Adrenal gland (tissue), 12 donors: Measurements from ENCODE around the gene ALDH5A1. TPM values are rescaled to one million over a fixed set of nuclear protein-coding genes. Genes with fewer than 3 reads are reported as not detected.

Source experiments
- DNase-seq, 7 donors: peaks; one replicate each; pipeline ENCODE4 v3.0.0-alpha.2; 2019 to 2020
- H3K27ac ChIP-seq, 5 donors: fragments of 200-600 bp; sonication (generic) in 4 of 5; 1 replicate in 3 of 5; 2 replicates in 2 of 5; pipeline versions ENCODE4 v1.5.1 to v1.8.0; 2016 to 2020; ENCODE audit warnings: mild to moderate bottlenecking in 1 of 5
- H3K27me3 ChIP-seq: fragments of 200-600 bp; 2 replicates; pipeline ENCODE4 v1.8.0; 2021
- H3K36me3 ChIP-seq, 2 donors: fragments of 200-600 bp; replicated peaks in 1 of 2; 1 replicate in 1 of 2; 2 replicates in 1 of 2; pipeline versions ENCODE4 v1.5.1 to v1.8.0; 2018 to 2022
- H3K4me1 ChIP-seq, 2 donors: fragments of 200-600 bp; replicated peaks in 1 of 2; 1 replicate in 1 of 2; 2 replicates in 1 of 2; pipeline versions ENCODE4 v1.5.1 to v1.8.0; 2018 to 2021
- H3K4me3 ChIP-seq, 4 donors: fragments of 200-600 bp; sonication (generic) in 3 of 4; one replicate each; pipeline ENCODE4 v1.5.1; 2016 to 2018
- H3K9me3 ChIP-seq, 3 donors: fragments of 200-600 bp; sonication (generic) in 1 of 3; replicated peaks in 1 of 3; 1 replicate in 2 of 3; 2 replicates in 1 of 3; pipeline versions ENCODE4 v1.5.1 to v1.8.0; 2016 to 2021
- POLR2A ChIP-seq, 2 donors: fragments of 450-650 bp; IDR thresholded peaks; one replicate each; pipeline ENCODE4 v1.6.1; 2017; ENCODE audit warnings: antibody characterized with exemption in 2 of 2, mild to moderate bottlenecking in 2 of 2, moderate library complexity in 1 of 2
- WGBS, 4 donors: extraction: QIAGEN DNeasy Blood & Tissue Kit in 2 of 4; methylation state at CpG; one replicate each; pipeline versions ENCODE4 v1.1.5 to v1.1.7; 2013 to 2017; 5-methylcytosine and 5-hydroxymethylcytosine counted together
- intact Hi-C, 2 donors: fragments of 100-400 bp; cut with DNase I; formaldehyde crosslinking; loops; one replicate each; pipeline versions ENCODE4 v1.14.1 to v1.15.0; 2022 to 2023
- polyA plus RNA-seq, 3 donors: library from polyadenylated mRNA; stranded (reverse); fragments of 200-250 nt in 2 of 3; fragments of 350-450 nt in 1 of 3; fragmentation: Illumina TruSeq in 1 of 3; extraction: RNeasy Lipid Tissue Mini Kit (QIAGEN cat#74804) in 1 of 3; gene quantifications; one replicate each; pipeline ENCODE4 v1.2.3, GENCODE V29; 2013 to 2014
- total RNA-seq, 9 donors: library from RNA; depleted of rRNA in 4 of 9; stranded (reverse); fragments of >200 nt in 4 of 9; fragments of 120-200 nt in 1 of 9; fragmentation: NEBNext Ultra II Directional in 1 of 9; extraction: Animal tissue kit (Norgen Biotek cat#: 25700) in 1 of 9; gene quantifications; one replicate each; pipeline versions ENCODE4 v1.1.0 to v1.2.4, GENCODE V29; 2013 to 2023
- TF ChIP-seq, protein P1 (sequence below), 6 experiments: fragments of 450-650 bp in 4 of 6; fragments of 200-600 bp in 2 of 6; sonication (generic) in 1 of 6; IDR thresholded peaks; 1 replicate in 5 of 6; 2 replicates in 1 of 6; pipeline versions ENCODE4 v1.5.1 to v1.8.0; 2016 to 2021; ENCODE audit warnings: antibody characterized with exemption in 6 of 6, mild to moderate bottlenecking in 2 of 6, moderate library complexity in 1 of 6
- donor health status: healthy with polysubstance abuse.
- donor health status: Bipolar disorder and iron deficiency.
- donor health status: DM: yes; HTN: yes; CAD: no.
- donor health status: DM: no; HTN: no; CAD: no.
- donor health status: DM: no; HTN: no; CAD: no.
- donor health status: DM: yes; HTN: yes; CAD: no.

Gene ALDH5A1
- total and polyA plus RNA-seq, 12 donors, result 3.2 to 23.1 (median 10.5) TPM

DNA sequence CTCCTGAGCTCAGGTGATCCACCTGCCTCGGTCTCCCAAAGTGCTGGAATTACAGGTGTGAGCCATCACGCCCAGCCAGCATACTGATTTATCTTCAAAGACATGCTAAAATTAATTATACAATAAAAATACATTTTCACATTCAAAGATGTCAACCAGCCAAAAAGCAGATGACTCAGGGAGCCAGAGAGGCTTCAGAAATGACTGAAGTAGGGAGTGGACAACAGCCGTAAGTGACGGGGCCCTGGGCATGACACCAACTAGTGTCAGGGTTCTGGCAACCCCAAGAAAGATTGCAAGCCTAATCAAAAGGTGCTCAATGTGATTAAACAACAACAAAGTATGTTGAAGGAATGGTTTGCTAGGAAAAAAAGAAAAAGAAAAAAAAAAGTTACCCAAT is 33.8 kb upstream of the ALDH5A1 start:
- Histone ChIP-seq H3K36me3 (no peaks in the 10 kb centered on the region), H3K4me1 (no peaks in the 10 kb centered on the region), H3K27ac (no peak overlapping the region), H3K4me3 (no peak overlapping the region), H3K27me3 (no peaks in the 10 kb centered on the region), H3K9me3 (no peaks in the 10 kb centered on the region)
- 83 to 90% (median 84%) methylated on average over 4 of the region's 4 CpGs for WGBS, 4 donors
- TF ChIP-seq, protein P1, sequence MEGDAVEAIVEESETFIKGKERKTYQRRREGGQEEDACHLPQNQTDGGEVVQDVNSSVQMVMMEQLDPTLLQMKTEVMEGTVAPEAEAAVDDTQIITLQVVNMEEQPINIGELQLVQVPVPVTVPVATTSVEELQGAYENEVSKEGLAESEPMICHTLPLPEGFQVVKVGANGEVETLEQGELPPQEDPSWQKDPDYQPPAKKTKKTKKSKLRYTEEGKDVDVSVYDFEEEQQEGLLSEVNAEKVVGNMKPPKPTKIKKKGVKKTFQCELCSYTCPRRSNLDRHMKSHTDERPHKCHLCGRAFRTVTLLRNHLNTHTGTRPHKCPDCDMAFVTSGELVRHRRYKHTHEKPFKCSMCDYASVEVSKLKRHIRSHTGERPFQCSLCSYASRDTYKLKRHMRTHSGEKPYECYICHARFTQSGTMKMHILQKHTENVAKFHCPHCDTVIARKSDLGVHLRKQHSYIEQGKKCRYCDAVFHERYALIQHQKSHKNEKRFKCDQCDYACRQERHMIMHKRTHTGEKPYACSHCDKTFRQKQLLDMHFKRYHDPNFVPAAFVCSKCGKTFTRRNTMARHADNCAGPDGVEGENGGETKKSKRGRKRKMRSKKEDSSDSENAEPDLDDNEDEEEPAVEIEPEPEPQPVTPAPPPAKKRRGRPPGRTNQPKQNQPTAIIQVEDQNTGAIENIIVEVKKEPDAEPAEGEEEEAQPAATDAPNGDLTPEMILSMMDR (IDR thresholded peaks at IDR 0.05), result no peak
- no peak for TF ChIP-seq POLR2A (IDR thresholded peaks at IDR 0.05)
- no peak for DNase-seq
- intact Hi-C loops, result no loop called here

DNA sequence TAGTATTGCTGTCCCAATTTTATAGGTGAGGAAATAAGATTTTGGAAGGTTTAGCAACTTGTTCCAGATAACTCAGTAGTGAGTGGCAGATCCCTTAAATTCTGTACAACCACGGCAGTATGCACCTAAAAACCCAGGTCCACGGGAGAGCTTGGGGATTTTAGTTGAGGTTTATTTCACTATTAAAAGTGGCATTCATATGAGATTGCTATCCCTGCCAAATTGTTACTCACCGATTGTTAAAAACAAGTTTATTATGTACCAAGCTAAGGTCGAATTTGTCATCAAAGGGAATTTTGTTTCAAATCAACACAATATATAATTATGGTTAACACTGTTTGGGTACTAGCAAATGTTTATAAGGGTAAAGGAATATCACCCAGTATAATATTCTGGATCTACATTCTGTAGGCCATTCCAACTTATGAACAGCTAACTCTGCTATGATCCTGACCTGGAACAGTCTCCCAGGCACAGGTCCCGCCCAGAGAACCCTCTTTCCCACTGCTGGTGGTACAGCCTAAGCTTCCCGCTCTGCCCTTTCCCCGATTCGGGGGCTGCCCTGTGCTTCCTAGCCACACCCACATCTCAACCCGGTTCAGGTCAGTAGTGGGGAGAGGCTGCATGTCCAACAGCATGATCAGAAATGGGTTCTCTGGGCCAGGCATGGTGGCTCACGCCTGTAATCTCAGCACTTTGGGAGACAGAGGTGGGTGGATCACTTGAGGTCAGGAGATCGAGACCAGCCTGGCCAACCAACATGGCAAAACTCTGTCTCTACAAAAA is 30.3 kb upstream of the ALDH5A1 start:
- WGBS, 4 donors, result 79 to 89% (median 85%) methylated on average over 11 of the region's 11 CpGs
- Histone ChIP-seq H3K27ac (no peak overlapping the region), H3K36me3 (no peaks in the 10 kb centered on the region), H3K4me3 (no peak overlapping the region), H3K27me3 (no peaks in the 10 kb centered on the region), H3K9me3 (no peaks in the 10 kb centered on the region), H3K4me1 (no peaks in the 10 kb centered on the region)
- intact Hi-C loops, result no loop called here
- TF ChIP-seq, protein P1 (IDR thresholded peaks at IDR 0.05), result no peak
- no peak for TF ChIP-seq POLR2A (IDR thresholded peaks at IDR 0.05)
- no peak for DNase-seq

DNA sequence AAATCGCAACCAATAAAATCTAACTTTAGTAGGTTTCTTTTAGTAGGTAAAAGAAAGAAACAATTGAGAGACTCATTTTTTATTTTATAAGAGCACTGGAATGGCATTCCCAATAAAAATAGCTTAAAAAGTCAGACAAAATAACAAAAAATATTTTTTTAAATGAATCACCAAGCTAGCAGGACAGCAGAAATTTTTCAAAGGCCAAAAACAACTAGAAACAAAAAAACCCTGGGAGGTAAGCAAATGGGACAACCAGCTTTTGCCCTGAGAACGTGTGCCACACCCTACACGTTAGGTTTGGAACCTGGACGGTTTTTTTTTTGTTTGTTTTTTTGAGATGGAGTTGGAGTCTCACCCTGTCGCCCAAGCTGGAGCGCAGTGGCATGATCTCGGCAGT is 25.0 kb upstream of the ALDH5A1 start:
- H3K27me3 ChIP-seq, result no peaks in the 10 kb centered on the region
- no peaks in the 10 kb centered on the region for H3K9me3 ChIP-seq
- 89 to 91% (median 90%) methylated on average over 7 of the region's 7 CpGs for WGBS, 4 donors
- H3K4me1 ChIP-seq, result no peaks in the 10 kb centered on the region
- no peak overlapping the region for H3K4me3 ChIP-seq
- no peaks in the 10 kb centered on the region for H3K36me3 ChIP-seq
- H3K27ac ChIP-seq, result no peak overlapping the region
- no peak for DNase-seq
- intact Hi-C loops, result no loop called here
- TF ChIP-seq, protein P1 (IDR thresholded peaks at IDR 0.05), result no peak
- no peak for TF ChIP-seq POLR2A (IDR thresholded peaks at IDR 0.05)

DNA sequence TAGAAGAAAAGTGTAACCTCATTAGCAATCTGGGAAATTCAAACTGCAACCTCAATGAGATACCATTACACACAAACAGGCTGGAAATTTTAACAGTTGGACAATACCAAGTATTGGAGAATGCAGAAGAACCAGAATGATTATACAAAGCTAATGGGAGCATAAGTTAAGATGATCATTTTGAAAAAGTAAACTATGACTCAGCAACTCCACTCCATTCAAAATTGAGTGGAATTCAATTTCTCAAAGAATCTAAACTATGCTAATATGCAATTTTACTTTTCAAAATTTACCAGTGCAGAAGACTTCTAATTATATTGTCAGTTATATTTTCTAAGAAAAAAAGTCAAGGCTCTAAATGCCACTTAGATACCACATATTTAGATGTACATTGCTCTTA is 22.6 kb upstream of the ALDH5A1 start:
- Histone ChIP-seq H3K27me3 (no peaks in the 10 kb centered on the region), H3K36me3 (no peaks in the 10 kb centered on the region), H3K4me1 (no peaks in the 10 kb centered on the region), H3K27ac (no peak overlapping the region), H3K4me3 (no peak overlapping the region), H3K9me3 (no peaks in the 10 kb centered on the region)
- DNase-seq, result no peak
- TF ChIP-seq, protein P1 (IDR thresholded peaks at IDR 0.05), result no peak
- no peak for TF ChIP-seq POLR2A (IDR thresholded peaks at IDR 0.05)
- intact Hi-C loops, result no loop called here
